GM12878 (cell line): Measurements from ENCODE around the gene CADPS. TPM values are rescaled to one million over a fixed set of nuclear protein-coding genes. Genes with fewer than 3 reads are reported as not detected.

Experiments used
- ATAC-seq: fragments of 200-7000 bp; cut with Tn5 transposase; 3 replicates; pipeline ENCODE4 v1.9.1; 2020; ENCODE audit warnings: mild to moderate bottlenecking, moderate library complexity
- BruUV-seq: library from RNA; stranded (reverse); fragments of 400-500 nt; replicated peaks from 2 replicates; lab custom pipeline; 2021; lab: Mats Ljungman, UMichigan
- CTCF ChIA-PET: fragments of 300-600 bp; sonication (Branson Sonifier 250); formaldehyde crosslinking; extraction: SDS; loops from one replicate; lab custom pipeline; 2021; ENCODE audit warnings: inconsistent platforms; lab: Yijun Ruan, JAX
- POLR2A ChIA-PET: fragments of 350-600 bp; formaldehyde crosslinking; extraction: SDS; loops from one replicate; lab custom pipeline; 2021; ENCODE audit warnings: inconsistent platforms; lab: Charles Lee
- RAD21 ChIA-PET: fragments of 300-600 bp; sonication (Branson Sonifier 250); formaldehyde crosslinking; loops from one replicate; lab custom pipeline; 2023; ENCODE audit warnings: antibody characterized with exemption; ENCODE audit not compliant: unreplicated experiment; lab: Charles Lee
- SMC1A ChIA-PET: fragments of 300-600 bp; sonication (Branson Sonifier 250); formaldehyde crosslinking; loops from one replicate; lab custom pipeline; 2023; ENCODE audit not compliant: unreplicated experiment, uncharacterized antibody; lab: Charles Lee
- DNase-seq: peaks from one replicate; pipeline ENCODE4 v3.0.0-alpha.2; 2011; ENCODE audit warnings: low read depth, low spot score
- FAIRE-seq: peaks from 3 replicates; lab custom pipeline; 2011; peaks lifted over from hg19 to GRCh38; lab: Jason Lieb, UNC
- H2AFZ ChIP-seq: 2 replicates; pipeline ENCODE4 v1.6.0; 2011; ENCODE audit warnings: low read depth, low read length, control low read depth; ENCODE audit not compliant: control insufficient read depth
- H3K27ac ChIP-seq: 2 replicates; pipeline ENCODE4 v1.5.1; 2011; ENCODE audit warnings: control low read depth; ENCODE audit not compliant: control insufficient read depth, insufficient read depth
- H3K27me3 ChIP-seq, 2 experiments: replicated peaks in 1 of 2; 2 replicates each; pipeline versions ENCODE4 v1.6.0 to v1.6.1; 2011; ENCODE audit warnings: low read length in 1 of 2; ENCODE audit not compliant: control insufficient read depth in 2 of 2, insufficient read depth in 2 of 2
- H3K36me3 ChIP-seq, 2 experiments: 2 replicates each; pipeline ENCODE4 v1.5.1; 2011; ENCODE audit warnings: low read length in 1 of 2; ENCODE audit not compliant: control insufficient read depth in 2 of 2, insufficient read depth in 2 of 2
- H3K4me1 ChIP-seq: 2 replicates; pipeline ENCODE4 v1.6.1; 2011; ENCODE audit warnings: mild to moderate bottlenecking, low read length, moderate library complexity, mixed read lengths; ENCODE audit not compliant: control insufficient read depth, insufficient read depth
- H3K4me2 ChIP-seq: 2 replicates; pipeline ENCODE4 v1.6.0; 2011; ENCODE audit warnings: control low read depth; ENCODE audit not compliant: control insufficient read depth, insufficient read depth
- H3K4me3 ChIP-seq: fragments of 200-600 bp; sonication (generic); 2 replicates; pipeline ENCODE4 v1.5.1; 2016
- H3K79me2 ChIP-seq: 2 replicates; pipeline ENCODE4 v1.6.0; 2011; ENCODE audit warnings: low read length; ENCODE audit not compliant: control insufficient read depth, insufficient read depth
- H3K9ac ChIP-seq: 2 replicates; pipeline ENCODE4 v1.8.0; 2011; ENCODE audit warnings: low read length, control low read depth, mixed read lengths; ENCODE audit not compliant: control insufficient read depth, insufficient read depth
- H3K9me3 ChIP-seq: replicated peaks from 3 replicates; pipeline ENCODE4 v1.5.1; 2011; ENCODE audit warnings: mild to moderate bottlenecking, low read length; ENCODE audit not compliant: control insufficient read depth, insufficient read depth
- H4K20me1 ChIP-seq: 2 replicates; pipeline ENCODE4 v1.6.0; 2011; ENCODE audit not compliant: control insufficient read depth, insufficient read depth
- ASH2L ChIP-seq: fragments of 300-600, 200-600 bp; sonication (generic); IDR thresholded peaks from 2 replicates; pipeline ENCODE4 v1.6.1; 2017; ENCODE audit warnings: low read depth, mild to moderate bottlenecking, borderline replicate concordance
- BCL11A ChIP-seq: IDR thresholded peaks from 2 replicates; pipeline ENCODE4 v1.6.1; 2011; ENCODE audit warnings: low read depth, low read length
- CHD2 ChIP-seq: IDR thresholded peaks from 2 replicates; pipeline ENCODE4 v1.6.1; 2011; ENCODE audit warnings: low read depth, low read length, improper control_type of control experiment, borderline replicate concordance
- FOS ChIP-seq: IDR thresholded peaks from 3 replicates; pipeline ENCODE4 v1.6.1; 2011; ENCODE audit warnings: borderline replicate concordance; ENCODE audit not compliant: insufficient read length; ENCODE audit errors: extremely low read depth
- HCFC1 ChIP-seq: fragments of 150-350 bp; IDR thresholded peaks from 2 replicates; pipeline ENCODE4 v1.6.1; 2014; ENCODE audit warnings: low read length
- HDAC6 ChIP-seq: fragments of 200-600 bp; sonication (generic); IDR thresholded peaks from one replicate; pipeline ENCODE4 v1.8.0; 2017; ENCODE audit warnings: antibody characterized with exemption; ENCODE audit not compliant: unreplicated experiment
- RBBP5 ChIP-seq: fragments of 200-600 bp; sonication (generic); conservative IDR thresholded peaks from 2 replicates; pipeline ENCODE4 v1.6.1; 2016
- SREBF1 ChIP-seq: IDR thresholded peaks from 2 replicates; pipeline ENCODE4 v1.6.1; 2012; ENCODE audit warnings: mild to moderate bottlenecking, low read length
- SREBF2 ChIP-seq: IDR thresholded peaks from 2 replicates; pipeline ENCODE4 v1.6.1; 2012; ENCODE audit warnings: mild to moderate bottlenecking, low read length
- TARDBP ChIP-seq: IDR thresholded peaks from 2 replicates; pipeline ENCODE4 v1.6.1; 2016; ENCODE audit warnings: borderline replicate concordance
- ZBTB33 ChIP-seq: fragments of 450-650 bp; IDR thresholded peaks from 2 replicates; pipeline ENCODE4 v1.6.1; 2017; ENCODE audit warnings: mild to moderate bottlenecking
- WGBS: methylation state at CpG from one replicate; pipeline ENCODE4 v1.1.6; 2016; ENCODE audit warnings: low lambda C conversion rate; ENCODE audit not compliant: insufficient replicate concordance, insufficient coverage; ENCODE audit errors: missing lambda C conversion rate; 5-methylcytosine and 5-hydroxymethylcytosine counted together
- in situ Hi-C: fragments of 300-500 bp; cut with MboI; formaldehyde crosslinking; loops from 9 replicates; pipeline ENCODE4 v1.14.3; 2018; ENCODE audit warnings: mixed read lengths
- intact Hi-C: fragments of 100-400 bp; cut with micrococcal nuclease; formaldehyde crosslinking; loops from one replicate; pipeline ENCODE4 v1.14.2; 2022; ENCODE audit not compliant: unreplicated experiment
- polyA plus RNA-seq, 11 experiments: library from polyadenylated mRNA; depleted of rRNA in 4 of 11; unstranded in 6 of 11; stranded (reverse) in 5 of 11; fragments of >200 nt; fragmentation: Nextera tagmentation in 4 of 11; fragmentation: Illumina TruSeq in 1 of 11; extraction: Ambion mirVana in 4 of 11; extraction: Trizol in 1 of 11; gene quantifications; 1 replicate in 1 of 11; 2 replicates in 10 of 11; pipeline versions ENCODE4 v1.2.1 to v1.2.3, GENCODE V29; 2011 to 2016; ENCODE audit warnings: inconsistent platforms in 2 of 11, missing spikeins in 2 of 11, low read depth in 1 of 11
- total RNA-seq, 4 experiments: library from RNA; depleted of rRNA in 3 of 4; stranded (reverse); fragments of >200 nt in 3 of 4; fragmentation: Illumina TruSeq in 1 of 4; extraction: Trizol in 1 of 4; gene quantifications; 2 replicates each; pipeline versions ENCODE4 v1.2.1 to v1.2.3, GENCODE V29; 2013 to 2021

Gene CADPS
- total and polyA plus RNA-seq, 10 of the 15 experiments (the other 5 are each of a cell fraction or from before 2014, with no cell fraction given): 0.20 TPM; not detected in 9

- TF ChIP-seq ZBTB33 (no peak), FOS (no peak), SREBF1 (no peak), RBBP5 (no peak)
- TF ChIP-seq, all 136 proteins: peak for 0
Measured at GRCh38 chr3:62462104-62462762, 413.0 kb downstream of the CADPS start (continued).

- H3K9me3 ChIP-seq: no peaks in the 10 kb centered on the region
- FAIRE-seq: no peak
- H3K36me3 ChIP-seq: no peaks in the 10 kb centered on the region
- H3K4me1 ChIP-seq: no peaks in the 10 kb centered on the region
- H3K79me2 ChIP-seq: no peaks in the 10 kb centered on the region
- ChIA-PET SMC1A (interaction anchor here (1.2 kb wide), 1 partner anchor 13 kb away, joined by 3 read pairs; no protein-coding TSS in a partner anchor), CTCF (no interaction called here), RAD21 (no interaction called here), POLR2A (no interaction called here)
- intact Hi-C loops: no loop called here
- WGBS: 57% methylated on average over 4 of the region's 4 CpGs
- H3K9ac ChIP-seq: no peak overlapping the region
- no TSS peak for BruUV-seq
- in situ Hi-C loops: no loop called here
- H2AFZ ChIP-seq: no peak overlapping the region
- H3K4me3 ChIP-seq: no peak overlapping the region
- TF ChIP-seq TARDBP (no peak), CHD2 (no peak), ASH2L (no peak), BCL11A (no peak), SREBF2 (no peak), HDAC6 (no peak), HCFC1 (no peak)
- ATAC-seq: no peak
- no peak for DNase-seq
- no peak overlapping the region for H3K27ac ChIP-seq
- H4K20me1 ChIP-seq: no peaks in the 10 kb centered on the region
- H3K4me2 ChIP-seq: no peak overlapping the region
- no peaks in the 10 kb centered on the region; a peak in 1 of 4 replicates for H3K27me3 ChIP-seq
Measured at GRCh38 chr3:62454916-62455315, 420.3 kb downstream of the CADPS start.
